HCT116 (cell line): ENCODE results near the gene RNF151. TPM values are rescaled to one million over a fixed set of nuclear protein-coding genes. Genes with fewer than 3 reads are reported as not detected.

Source experiments
- ATAC-seq: fragments of 200-7000 bp; cut with Tn5 transposase; 2 replicates; pipeline ENCODE4 v1.9.1; 2020; ENCODE audit warnings: mild to moderate bottlenecking, moderate library complexity
- BruUV-seq: library from RNA; stranded (reverse); fragments of 400-500 nt; replicated peaks from 2 replicates; lab custom pipeline; 2021; lab: Mats Ljungman, UMichigan
- CTCF ChIA-PET: fragments of 300-600 bp; sonication (Branson Sonifier 250); formaldehyde crosslinking; loops from one replicate; lab custom pipeline; 2021; ENCODE audit warnings: antibody characterized with exemption; lab: Charles Lee
- POLR2A ChIA-PET: fragments of 300-600, 350-600 bp; sonication (Branson Sonifier 250); formaldehyde crosslinking; loops from one replicate; lab custom pipeline; 2021; ENCODE audit warnings: antibody characterized with exemption; lab: Charles Lee
- RAD21 ChIA-PET, 2 experiments: fragments of 300-600 bp; sonication (Branson Sonifier 250); formaldehyde crosslinking; loops; one replicate each; lab custom pipeline; 2023; ENCODE audit warnings: low total read pairs in 2 of 2; ENCODE audit not compliant: uncharacterized antibody in 2 of 2, unreplicated experiment in 2 of 2, low non-redundant PET in 1 of 2; lab: Charles Lee
- DNase-seq: peaks from one replicate; pipeline ENCODE4 v3.0.0-alpha.2; 2010; ENCODE audit warnings: low read depth, low spot score
- H2AFZ ChIP-seq: fragments of 200-600 bp; shearing (Covaris generic), sonication (generic); 2 replicates; pipeline ENCODE4 v1.6.1; 2017; ENCODE audit warnings: low read depth, mixed run types, mixed read lengths, antibody characterized with exemption, low read length; ENCODE audit not compliant: poor library complexity, severe bottlenecking
- H3K27ac ChIP-seq: 2 replicates; pipeline ENCODE4 v1.5.1; 2012; ENCODE audit warnings: low read depth, low read length
- H3K27me3 ChIP-seq: fragments of 200-600 bp; sonication (generic); 2 replicates; pipeline ENCODE4 v1.6.1; 2016; ENCODE audit warnings: mixed run types, low read length, mixed read lengths; ENCODE audit not compliant: insufficient read depth
- H3K36me3 ChIP-seq, 2 experiments: fragments of 200-500 bp in 1 of 2; fragments of 200-600 bp in 1 of 2; sonication (Bioruptor generic) in 1 of 2; sonication (generic) in 1 of 2; 2 replicates each; pipeline versions ENCODE4 v1.5.1 to v1.6.1; 2014 to 2016; ENCODE audit warnings: low read length in 2 of 2, inconsistent platforms in 1 of 2, mixed read lengths in 1 of 2, mixed run types in 1 of 2; ENCODE audit not compliant: insufficient read depth in 2 of 2, control insufficient read depth in 1 of 2
- H3K4me1 ChIP-seq, 2 experiments: fragments of 200-600 bp in 1 of 2; sonication (generic) in 1 of 2; 2 replicates each; pipeline versions ENCODE4 v1.5.1 to v1.6.1; 2012 to 2017; ENCODE audit warnings: low read length in 2 of 2, inconsistent platforms in 1 of 2, mild to moderate bottlenecking in 1 of 2, mixed read lengths in 1 of 2, mixed run types in 1 of 2, moderate library complexity in 1 of 2; ENCODE audit not compliant: insufficient read depth in 2 of 2, control insufficient read depth in 1 of 2
- H3K4me2 ChIP-seq: fragments of 200-600 bp; sonication (generic); 2 replicates; pipeline ENCODE4 v1.6.1; 2017; ENCODE audit warnings: mixed run types, low read length, mixed read lengths
- H3K4me3 ChIP-seq, 2 experiments: fragments of 200-600 bp in 1 of 2; sonication (generic) in 1 of 2; replicated peaks in 1 of 2; 2 replicates each; pipeline ENCODE4 v1.5.1; 2011 to 2016; ENCODE audit warnings: low read length in 2 of 2, control low read depth in 1 of 2, low read depth in 1 of 2, mild to moderate bottlenecking in 1 of 2, mixed read lengths in 1 of 2, mixed run types in 1 of 2
- H3K79me2 ChIP-seq: fragments of 200-600 bp; sonication (generic); 2 replicates; pipeline ENCODE4 v1.6.1; 2017; ENCODE audit warnings: mild to moderate bottlenecking, mixed run types, low read length, moderate library complexity, mixed read lengths; ENCODE audit not compliant: insufficient read depth
- H3K9ac ChIP-seq: fragments of 200-600 bp; sonication (generic); 2 replicates; pipeline ENCODE4 v1.6.1; 2016; ENCODE audit warnings: low read length, mixed read lengths
- H3K9me2 ChIP-seq: fragments of 200-600 bp; sonication (generic), shearing (Covaris generic); 2 replicates; pipeline ENCODE4 v1.6.1; 2017; ENCODE audit warnings: mixed run types, mild to moderate bottlenecking, moderate library complexity; ENCODE audit not compliant: insufficient read depth
- H3K9me3 ChIP-seq, 2 experiments: fragments of 200-500 bp in 1 of 2; fragments of 200-600 bp in 1 of 2; sonication (Bioruptor generic) in 1 of 2; sonication (generic) in 1 of 2; 2 replicates each; pipeline ENCODE4 v1.6.1; 2014 to 2017; ENCODE audit warnings: low read length in 2 of 2, mixed read lengths in 2 of 2, inconsistent platforms in 1 of 2, low read depth in 1 of 2, mild to moderate bottlenecking in 1 of 2, mixed run types in 1 of 2, moderate library complexity in 1 of 2; ENCODE audit not compliant: control insufficient read depth in 1 of 2, insufficient read depth in 1 of 2
- H4K20me1 ChIP-seq: fragments of 200-600 bp; sonication (generic), shearing (Covaris generic); 2 replicates; pipeline ENCODE4 v1.6.1; 2017; ENCODE audit warnings: mixed run types, mild to moderate bottlenecking, moderate library complexity; ENCODE audit not compliant: insufficient read depth
- ATF3 ChIP-seq: IDR thresholded peaks from 2 replicates; pipeline ENCODE4 v1.6.1; 2012
- CTCF ChIP-seq, 3 experiments: fragments of 200-600 bp in 1 of 3; sonication (generic) in 1 of 3; IDR thresholded peaks in 2 of 3; conservative IDR thresholded peaks in 1 of 3; 2 replicates each; pipeline ENCODE4 v1.5.1; 2012 to 2017; ENCODE audit warnings: low read depth in 2 of 3, low read length in 2 of 3, antibody characterized with exemption in 1 of 3, borderline replicate concordance in 1 of 3, control low read depth in 1 of 3, mild to moderate bottlenecking in 1 of 3, mixed read lengths in 1 of 3, mixed run types in 1 of 3, moderate library complexity in 1 of 3; ENCODE audit not compliant: insufficient read depth in 1 of 3
- EZH2phosphoT487 ChIP-seq: fragments of 200-600 bp; IDR thresholded peaks from 2 replicates; pipeline ENCODE4 v1.6.1; 2018; ENCODE audit warnings: antibody characterized with exemption, borderline replicate concordance
- POLR2A ChIP-seq: IDR thresholded peaks from 2 replicates; pipeline ENCODE4 v1.7.0; 2011; ENCODE audit warnings: borderline replicate concordance; ENCODE audit not compliant: insufficient read depth, insufficient read length; ENCODE audit errors: extremely low read depth
- REST ChIP-seq: IDR thresholded peaks from 2 replicates; pipeline ENCODE4 v1.6.1; 2012; ENCODE audit warnings: low read depth
- SP1 ChIP-seq: IDR thresholded peaks from 2 replicates; pipeline ENCODE4 v1.6.1; 2012; ENCODE audit warnings: low read depth
- SRF ChIP-seq: IDR thresholded peaks from 2 replicates; pipeline ENCODE4 v1.6.1; 2012; ENCODE audit warnings: low read depth
- intact Hi-C: fragments of 100-400 bp; cut with micrococcal nuclease; formaldehyde crosslinking; loops from 2 replicates; pipeline ENCODE4 v1.10.0; 2022
- total RNA-seq: library from RNA; stranded (reverse); gene quantifications from one replicate; pipeline ENCODE4 v1.2.1, GENCODE V29; 2021; ENCODE audit not compliant: unreplicated experiment

RNF151 gene
- total RNA-seq, 1 experiment from 2014 or later = 0.30 TPM

- TF ChIP-seq SP1 = no peak
- no peak for TF ChIP-seq SRF
- no peak for TF ChIP-seq CTCF (IDR thresholded peaks at IDR 0.05 in 2 of 3, conservative IDR thresholded peaks at IDR 0.05 in 1 of 3; ENCODE audit: borderline replicate concordance in 1 of 3, insufficient read depth in 1 of 3, low read depth in 2 of 3, low read length in 2 of 3)
- no peak for TF ChIP-seq EZH2phosphoT487
- TF ChIP-seq ATF3 = no peak
- no peak for TF ChIP-seq POLR2A
- TF ChIP-seq, all 23 proteins: peak for 0
These were observed 34.4 kb downstream of the RNF151 start (continued) for GRCh38 chr16:2001035-2001434.

- BruUV-seq = no TSS peak
- ATAC-seq (no peak), DNase-seq (no peak)
- Histone ChIP-seq H3K27ac (no peak overlapping the region), H3K9ac (no peak overlapping the region), H3K4me3 (no peak overlapping the region), H3K36me3 (peaks cover 25 to 58% of the 10 kb centered on the region in 2 experiments; a peak in 3 of 4 replicates), H3K4me1 (peaks cover 8 to 32% of the 10 kb centered on the region in 2 experiments), H3K79me2 (peaks cover 54% of the 10 kb centered on the region), H3K9me3 (no peaks in the 10 kb centered on the region), H3K9me2 (no peaks in the 10 kb centered on the region), H4K20me1 (no peaks in the 10 kb centered on the region; the same call in 1 of the 2 replicates), H2AFZ (no peak overlapping the region), H3K4me2 (no peak overlapping the region), H3K27me3 (no peaks in the 10 kb centered on the region)
- ChIA-PET CTCF (no interaction called here), RAD21 (no interaction called here), POLR2A (interaction anchor here (0.6 kb wide), 1 partner anchor 1409 kb away, joined by 3 read pairs; no protein-coding TSS in a partner anchor)
- TF ChIP-seq REST = no peak
- intact Hi-C loops = loop anchor here (5.0 kb wide), 1 partner anchor 141 kb away; no protein-coding TSS in a partner anchor
These were observed 35.0 kb downstream of the RNF151 start for GRCh38 chr16:2001456-2002355.
